ENCODE measurements around the gene IRF3.

The IRF3 gene

DNA sequence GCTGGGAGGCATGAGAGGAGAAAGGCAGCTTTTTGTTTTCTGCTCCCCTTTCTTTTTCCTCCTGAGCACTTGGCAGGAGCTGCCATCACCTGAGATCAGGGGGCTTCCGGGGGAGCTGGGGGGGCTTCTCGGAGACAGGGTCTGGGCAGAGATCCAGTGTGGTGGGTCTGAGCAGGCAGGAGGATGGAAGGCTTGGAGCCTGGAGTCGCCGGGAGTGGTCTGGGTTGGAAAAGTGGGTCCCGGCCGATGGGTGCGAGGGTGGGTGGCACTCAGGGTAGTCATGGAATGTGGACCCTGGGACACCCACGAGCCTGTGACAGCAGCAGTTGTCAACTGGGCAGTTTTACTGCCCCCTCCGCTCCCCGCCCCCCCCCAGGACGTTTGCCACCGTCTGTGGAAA, 21.5 kb upstream of the IRF3 start:
- no peak for DNase-seq

GRCh38 chr19:49686503-49687088, 20.9 kb upstream of the IRF3 start:
- no peak for DNase-seq

- no peak for DNase-seq
Measured at GRCh38 chr19:49685845-49686332, 20.2 kb upstream of the IRF3 start.

DNA sequence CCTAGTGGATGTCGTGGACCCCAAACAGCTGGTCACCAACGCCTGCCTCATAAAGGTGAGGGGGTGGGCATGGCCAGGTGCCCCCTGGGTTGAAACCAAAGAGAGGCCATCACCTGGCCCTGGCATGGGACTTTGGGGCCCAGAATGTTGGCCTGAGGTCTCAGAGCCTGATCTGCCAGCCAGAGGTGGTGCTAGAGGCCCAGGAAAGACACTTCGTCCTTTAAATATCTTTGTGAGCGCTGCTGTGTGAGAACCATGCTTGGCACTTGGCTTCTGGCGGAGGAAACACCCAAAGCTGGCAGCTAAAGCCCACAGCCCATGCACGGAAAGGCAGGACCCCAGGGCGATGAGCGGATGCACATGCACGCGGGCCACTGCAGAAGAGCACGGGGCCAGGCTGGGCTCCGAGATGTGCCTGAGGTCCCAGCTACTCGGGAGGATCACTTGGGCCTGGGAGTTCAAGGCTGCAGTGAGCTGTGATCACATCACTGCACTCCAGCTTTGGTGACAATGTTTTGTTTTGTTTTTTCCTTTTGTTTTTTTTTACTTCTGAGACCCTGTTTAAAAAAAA, 19.4 kb upstream of the IRF3 start:
- DNase-seq, result no peak

GRCh38 chr19:49684251-49684982, 18.8 kb upstream of the IRF3 start:
- no peak for DNase-seq

DNA sequence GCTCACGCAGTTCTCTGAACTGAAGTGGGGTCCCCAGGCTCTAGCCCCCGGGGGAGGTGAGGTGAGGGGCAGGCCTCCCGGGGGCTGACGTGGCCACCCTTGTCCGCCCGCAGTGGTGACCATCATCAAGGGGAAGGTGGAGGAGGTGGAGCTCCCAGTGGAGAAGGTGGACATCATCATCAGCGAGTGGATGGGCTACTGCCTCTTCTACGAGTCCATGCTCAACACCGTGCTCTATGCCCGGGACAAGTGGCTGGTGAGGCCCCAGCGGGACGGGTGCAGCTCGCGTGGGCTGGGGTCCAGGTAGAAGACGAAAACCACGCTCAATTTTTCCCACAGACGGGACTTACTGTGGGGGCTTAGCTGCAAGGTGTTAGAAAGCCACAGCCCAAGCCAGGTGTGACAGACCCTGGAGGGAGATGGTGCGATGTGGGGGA, 18.2 kb upstream of the IRF3 start:
- DNase-seq, result no peak

GRCh38 chr19:49682274-49682673, 16.6 kb upstream of the IRF3 start:
- no peak for DNase-seq

DNA sequence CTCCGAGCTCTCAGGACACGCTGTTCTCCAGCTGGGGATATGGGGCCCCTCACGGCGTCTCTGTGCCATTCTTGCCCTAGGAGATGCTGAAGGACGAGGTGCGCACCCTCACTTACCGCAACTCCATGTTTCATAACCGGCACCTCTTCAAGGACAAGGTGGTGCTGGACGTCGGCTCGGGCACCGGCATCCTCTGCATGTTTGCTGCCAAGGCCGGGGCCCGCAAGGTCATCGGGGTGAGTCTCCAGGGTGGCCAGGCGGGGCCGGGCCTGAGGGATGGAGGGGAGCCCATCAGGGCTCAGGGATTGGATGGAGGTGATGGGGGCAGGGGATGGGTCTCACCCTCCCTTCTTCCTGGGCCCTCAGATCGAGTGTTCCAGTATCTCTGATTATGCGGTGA, 16.2 kb upstream of the IRF3 start:
- DNase-seq, result no peak

DNA sequence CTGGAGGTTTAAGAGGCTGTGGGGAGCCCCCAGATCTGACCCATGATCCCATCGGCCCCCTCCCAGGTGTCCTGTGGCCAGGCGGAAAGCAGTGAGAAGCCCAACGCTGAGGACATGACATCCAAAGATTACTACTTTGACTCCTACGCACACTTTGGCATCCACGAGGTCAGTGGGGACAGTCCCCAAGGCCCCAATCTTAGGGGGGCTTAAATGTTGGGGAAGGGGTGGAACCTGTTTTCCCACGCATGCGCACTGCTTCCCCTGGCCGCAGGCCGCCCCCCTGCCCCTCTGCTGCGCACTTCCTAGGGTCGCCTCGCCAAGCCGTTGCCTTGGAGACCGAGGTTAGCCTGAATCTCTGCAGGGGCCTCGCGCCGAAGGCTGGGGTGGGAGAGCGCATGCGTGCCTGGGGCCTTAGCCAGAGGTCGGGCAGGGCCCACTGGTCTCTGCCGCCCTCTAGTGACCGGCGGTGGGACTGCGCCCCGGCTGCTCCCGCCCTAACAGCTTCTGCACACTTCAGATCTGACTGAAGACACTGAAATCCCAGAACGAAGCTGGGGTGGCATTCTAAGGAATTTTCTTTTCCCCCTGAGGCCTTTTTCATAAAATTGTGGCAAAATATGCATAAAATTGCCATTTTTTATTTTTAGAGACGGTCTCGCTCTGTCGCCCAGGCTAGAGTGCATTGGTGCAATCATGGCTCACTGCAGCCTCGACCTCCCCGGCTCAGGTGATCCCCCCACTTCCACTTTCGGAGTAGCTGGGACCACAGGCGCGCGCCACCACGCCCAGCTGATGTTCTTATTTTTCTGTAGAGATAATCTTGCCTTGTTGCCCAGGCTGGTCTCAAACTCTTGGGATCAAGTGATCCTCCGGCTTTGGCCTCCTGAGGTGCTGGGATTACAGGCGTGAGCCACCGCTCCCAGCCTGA, 15.0 kb upstream of the IRF3 start:
- DNase-seq, result peak; percentile 87 to 96

DNA sequence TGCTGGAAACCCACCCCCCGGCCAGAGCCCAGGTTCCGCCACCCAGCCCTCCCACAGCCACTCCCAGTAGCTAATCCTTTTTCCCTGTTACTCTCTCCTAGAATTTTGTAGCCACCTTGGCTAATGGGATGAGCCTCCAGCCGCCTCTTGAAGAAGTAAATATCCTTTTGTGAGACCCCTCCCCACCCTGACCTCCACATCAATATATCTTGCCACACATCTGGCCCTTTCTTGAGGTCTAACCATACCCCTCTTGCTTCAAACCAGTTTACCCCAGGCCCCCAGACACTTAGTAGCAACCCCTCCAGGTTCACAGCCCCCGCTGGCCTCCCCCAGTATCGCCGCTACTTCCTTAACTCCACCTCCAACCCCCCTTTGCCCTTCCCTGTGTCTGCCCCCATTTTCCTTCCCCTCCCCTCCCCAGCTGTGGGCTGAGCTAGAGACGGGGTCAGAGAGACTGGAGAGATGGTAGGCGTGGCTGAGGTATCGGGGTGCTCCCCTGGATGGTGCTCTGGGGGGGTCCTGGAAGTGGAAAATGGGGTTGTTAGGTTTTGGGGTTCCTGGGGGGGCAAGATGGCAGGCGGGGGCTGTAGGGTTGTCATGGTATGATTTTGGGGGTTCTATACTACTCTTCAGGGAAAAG, 14.2 kb upstream of the IRF3 start:
- DNase-seq, result no peak

GRCh38 chr19:49678985-49679770, 13.5 kb upstream of the IRF3 start:
- no peak for DNase-seq

DNA sequence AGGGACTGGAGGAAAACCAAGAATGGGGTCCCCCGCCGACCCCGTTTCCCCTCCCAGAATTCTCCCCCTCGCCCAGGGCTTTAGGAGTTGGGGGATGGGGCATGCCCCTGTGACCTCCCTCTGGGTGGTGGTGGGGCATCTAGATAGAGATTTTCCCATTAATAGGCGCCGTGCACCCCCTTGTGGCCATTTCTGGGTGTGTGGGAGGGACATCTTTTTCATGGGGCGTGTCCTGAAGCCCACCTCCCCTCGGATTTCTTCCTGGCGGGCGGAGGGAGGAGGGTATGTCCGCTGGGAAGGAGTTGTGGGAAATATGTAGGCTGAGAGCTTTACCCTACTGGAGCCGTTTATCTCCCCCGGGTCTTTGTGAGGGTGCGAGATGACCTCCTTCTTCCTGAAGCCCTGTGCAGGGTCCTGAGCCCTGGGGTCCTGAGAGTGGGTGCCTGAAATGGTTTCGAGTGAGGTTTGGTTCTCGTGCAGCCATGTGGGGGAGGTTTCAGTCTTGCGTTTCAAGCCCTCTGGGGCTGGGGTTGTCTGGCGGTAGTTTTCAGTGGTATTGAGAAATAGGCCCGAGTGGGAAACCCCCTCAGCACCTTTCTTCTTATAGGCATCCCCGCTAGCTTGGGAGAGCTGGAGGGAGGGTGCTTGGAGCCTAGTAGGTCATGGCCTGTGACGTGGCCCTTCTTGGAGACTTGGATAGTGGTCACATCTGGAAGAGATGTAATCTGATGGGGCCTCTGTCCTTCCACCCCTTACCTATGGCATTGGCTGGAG, 12.4 kb upstream of the IRF3 start:
- DNase-seq, result peak; percentile 70 to 78

DNA sequence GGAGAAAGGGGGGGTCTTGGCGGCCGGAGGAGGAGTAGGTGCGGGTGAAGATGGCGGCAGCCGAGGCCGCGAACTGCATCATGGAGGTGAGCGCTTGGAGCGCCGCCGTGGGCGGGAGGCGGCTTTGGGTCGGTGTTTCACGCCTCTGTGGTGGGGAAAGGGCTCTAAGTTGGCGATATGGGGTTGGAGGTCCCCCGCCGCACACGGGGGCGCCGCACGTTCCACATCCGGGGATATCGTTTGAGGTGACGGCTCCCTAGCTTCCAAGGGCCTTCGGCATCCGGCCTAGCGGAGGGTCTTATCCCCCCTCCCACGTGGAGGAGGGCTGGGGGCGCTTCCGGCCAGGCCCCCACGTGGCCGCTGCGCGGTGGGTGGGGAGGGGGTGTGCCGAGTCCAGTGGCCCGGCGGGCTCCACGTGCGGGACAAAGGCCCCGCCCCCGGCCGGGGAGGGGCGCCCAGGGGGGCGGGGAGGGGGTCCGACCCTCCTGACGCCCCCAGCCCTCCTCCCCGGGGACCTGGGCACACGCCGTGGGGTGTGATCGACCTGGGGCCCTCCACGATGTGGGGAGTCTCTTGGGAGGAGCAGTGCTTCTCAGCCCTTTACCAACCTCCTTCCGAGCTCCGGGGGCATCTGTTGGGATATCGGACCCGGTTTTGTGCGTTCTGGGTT, 11.7 kb upstream of the IRF3 start, which contains the start of gene PRMT1:
Gene PRMT1, plus strand, starts transcription at position 41 of the 670 bp plus-strand sequence. Its CDS starts 10 bp downstream, at position 51.
- DNase-seq, result peak; percentile 53 to 56

- DNase-seq, result peak; percentile 95 to 98
Measured at GRCh38 chr19:49676784-49677230, 11.2 kb upstream of the IRF3 start.

DNA sequence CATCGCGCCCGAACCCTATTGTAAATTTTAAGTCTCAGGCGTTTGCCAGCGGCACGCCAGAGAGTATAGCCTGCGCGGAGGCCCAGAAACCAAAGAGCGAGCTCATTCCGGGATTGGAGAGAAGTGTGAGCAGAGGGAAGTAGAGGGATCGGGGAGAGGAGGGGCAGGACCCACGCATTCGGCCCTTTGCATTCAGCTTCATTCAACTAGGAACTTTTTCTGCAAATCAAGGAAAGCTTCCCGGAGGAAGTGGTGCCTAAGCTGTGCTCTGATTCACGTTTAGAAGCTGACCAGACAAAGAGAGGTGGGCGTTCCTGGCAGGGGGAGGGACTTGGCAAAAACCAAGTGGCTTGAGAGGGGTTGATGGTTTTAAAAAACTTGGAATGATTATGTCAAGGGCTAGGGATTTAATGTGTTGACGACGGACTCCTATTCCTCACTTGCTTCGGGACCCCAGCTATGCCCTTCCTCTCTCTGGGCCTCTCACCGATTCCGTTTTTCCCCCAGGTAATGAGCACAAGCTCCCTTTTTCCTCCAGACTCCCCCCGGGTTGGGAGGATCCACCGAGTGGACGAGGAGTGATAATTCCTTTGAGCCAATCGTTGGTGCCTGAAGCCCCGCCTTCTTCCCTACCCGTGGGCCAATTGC, 10.6 kb upstream of the IRF3 start:
- DNase-seq, result peak; percentile 36 to 48

- DNase-seq, result peak; percentile 68 to 75
Measured at GRCh38 chr19:49672131-49672919, 6.7 kb upstream of the IRF3 start.

GRCh38 chr19:49669516-49669915, 3.9 kb upstream of the IRF3 start:
- no peak for DNase-seq

- no peak for DNase-seq
Measured at GRCh38 chr19:49667473-49667872, 1.8 kb upstream of the IRF3 start.

DNA sequence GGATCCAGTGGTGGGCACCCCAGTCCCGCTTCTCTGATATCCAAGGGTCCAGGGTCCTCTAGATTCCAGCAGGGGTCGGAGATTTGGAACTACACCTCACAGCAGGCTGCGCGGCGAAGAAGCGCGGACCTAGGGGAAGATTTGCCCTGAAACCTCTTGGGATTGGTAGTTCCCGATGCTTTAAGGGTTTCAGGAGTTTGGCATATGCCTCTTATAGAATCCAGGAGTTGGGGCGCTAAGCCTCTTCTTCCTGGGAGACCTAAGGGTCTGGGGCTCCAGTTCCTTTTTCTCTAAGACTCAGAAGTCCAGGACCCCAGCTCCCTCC, 425 bp upstream of the IRF3 start:
- DNase-seq, result no peak
